Measurements from ENCODE around the gene BCR. TPM values are rescaled to one million over a fixed set of nuclear protein-coding genes. Genes with fewer than 3 reads are reported as not detected.

Gene BCR
- total RNA-seq, 1 donor from 2014 or later, result 98.1 TPM

GRCh38 chr22:23215294-23216241 lies 35.3 kb downstream of the BCR start:
- DNase-seq (ENCODE audit: low spot score), result no peak

GRCh38 chr22:23216461-23217170 lies 36.3 kb downstream of the BCR start:
- DNase-seq (ENCODE audit: low spot score), result no peak

GRCh38 chr22:23217171-23218052 lies 37.1 kb downstream of the BCR start:
- no peak for DNase-seq (ENCODE audit: low spot score)

GRCh38 chr22:23218053-23218866 lies 38.0 kb downstream of the BCR start:
- no peak for DNase-seq (ENCODE audit: low spot score)

GRCh38 chr22:23218867-23219251 lies 38.5 kb downstream of the BCR start:
- no peak for DNase-seq (ENCODE audit: low spot score)

GRCh38 chr22:23219317-23219716 lies 39.0 kb downstream of the BCR start:
- no peak for DNase-seq (ENCODE audit: low spot score)

- no peak for DNase-seq (ENCODE audit: low spot score)
Measured at GRCh38 chr22:23219822-23220484, 39.6 kb downstream of the BCR start.

GRCh38 chr22:23220485-23221350 lies 40.4 kb downstream of the BCR start:
- no peak for DNase-seq (ENCODE audit: low spot score)

- DNase-seq (ENCODE audit: low spot score), result no peak
Measured at GRCh38 chr22:23221351-23221804, 41.1 kb downstream of the BCR start.

GRCh38 chr22:23222033-23222792 lies 41.9 kb downstream of the BCR start:
- DNase-seq (ENCODE audit: low spot score), result no peak

GRCh38 chr22:23222793-23223568 lies 42.7 kb downstream of the BCR start:
- no peak for DNase-seq (ENCODE audit: low spot score)

- no peak for DNase-seq (ENCODE audit: low spot score)
Measured at GRCh38 chr22:23223569-23224317, 43.4 kb downstream of the BCR start.

- DNase-seq (ENCODE audit: low spot score), result no peak
Measured at GRCh38 chr22:23224846-23225245, 44.5 kb downstream of the BCR start.

- DNase-seq (ENCODE audit: low spot score), result no peak
Measured at GRCh38 chr22:23225337-23225723, 45.0 kb downstream of the BCR start.

- DNase-seq (ENCODE audit: low spot score), result no peak
Measured at GRCh38 chr22:23225724-23226496, 45.6 kb downstream of the BCR start.

- no peak for DNase-seq (ENCODE audit: low spot score)
Measured at GRCh38 chr22:23226497-23226850, 46.2 kb downstream of the BCR start.
